Measurements from ENCODE around the gene SPPL3.

Gene SPPL3

GRCh38 chr12:120886199-120887018, 17.7 kb downstream of the SPPL3 start:
- Histone ChIP-seq H3K9ac (ENCODE audit: low read length) (no peak overlapping the region), H3K4me3 (ENCODE audit: low read length) (no peak overlapping the region), H3K9me3 (ENCODE audit: control insufficient read depth, low read length) (no peaks in the 10 kb centered on the region), H3K27me3 (ENCODE audit: control insufficient read depth, insufficient read depth, low read length) (no peaks in the 10 kb centered on the region), H3K36me3 (ENCODE audit: control insufficient read depth, insufficient read depth, low read length) (no peaks in the 10 kb centered on the region), H3K4me1 (ENCODE audit: control insufficient read depth, insufficient read depth, low read length) (peaks cover 4% of the 10 kb centered on the region)

DNA sequence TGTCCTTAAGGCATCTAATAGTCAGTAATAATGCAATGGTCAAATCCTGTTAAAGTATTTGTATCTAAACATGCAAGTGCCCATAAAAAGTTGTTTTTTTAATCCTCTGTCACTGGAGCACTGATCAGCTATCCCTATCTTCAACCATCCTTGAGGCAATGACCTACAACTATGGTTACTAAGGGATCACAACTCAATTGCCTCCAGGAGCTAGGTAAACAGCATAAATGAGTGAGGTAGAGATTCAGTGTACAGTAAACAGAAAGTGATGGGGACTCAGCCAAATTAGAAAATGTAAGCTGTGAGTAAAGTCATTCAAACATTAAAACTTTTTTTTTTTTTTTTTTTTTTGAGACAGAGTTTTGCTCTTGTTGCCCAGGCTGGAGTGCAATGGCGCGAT, 18.6 kb downstream of the SPPL3 start:
- Histone ChIP-seq H3K27me3 (ENCODE audit: control insufficient read depth, insufficient read depth, low read length) (no peaks in the 10 kb centered on the region), H3K9me3 (ENCODE audit: control insufficient read depth, low read length) (no peaks in the 10 kb centered on the region), H3K4me1 (ENCODE audit: control insufficient read depth, insufficient read depth, low read length) (peaks cover 4% of the 10 kb centered on the region), H3K4me3 (ENCODE audit: low read length) (no peak overlapping the region), H3K9ac (ENCODE audit: low read length) (no peak overlapping the region), H3K36me3 (ENCODE audit: control insufficient read depth, insufficient read depth, low read length) (no peaks in the 10 kb centered on the region)

DNA sequence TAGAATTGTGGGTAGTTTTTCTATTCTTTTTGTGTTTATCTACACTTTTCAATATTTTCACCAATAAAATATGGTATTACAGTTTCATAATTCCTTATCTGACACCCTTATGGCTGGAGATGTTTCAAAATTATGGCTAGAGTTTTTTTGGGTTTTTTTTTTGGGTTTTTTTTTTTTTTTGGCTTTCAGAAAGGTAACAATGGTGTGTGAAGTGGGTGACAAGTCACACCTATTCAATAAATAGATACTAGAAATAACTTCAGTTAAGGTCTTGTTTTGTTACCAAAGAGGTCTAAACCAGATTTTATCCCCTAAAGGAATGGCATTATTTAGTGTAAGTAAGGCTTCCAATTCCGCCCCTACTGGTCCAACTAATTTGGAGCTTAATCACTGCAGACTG, 19.5 kb downstream of the SPPL3 start:
- Histone ChIP-seq H3K4me3 (ENCODE audit: low read length) (no peak overlapping the region), H3K9ac (ENCODE audit: low read length) (no peak overlapping the region), H3K36me3 (ENCODE audit: control insufficient read depth, insufficient read depth, low read length) (no peaks in the 10 kb centered on the region), H3K27me3 (ENCODE audit: control insufficient read depth, insufficient read depth, low read length) (no peaks in the 10 kb centered on the region), H3K4me1 (ENCODE audit: control insufficient read depth, insufficient read depth, low read length) (peaks cover 4% of the 10 kb centered on the region), H3K9me3 (ENCODE audit: control insufficient read depth, low read length) (no peaks in the 10 kb centered on the region)

GRCh38 chr12:120882055-120882555, 22.1 kb downstream of the SPPL3 start:
- Histone ChIP-seq H3K4me1 (ENCODE audit: control insufficient read depth, insufficient read depth, low read length) (peaks cover 4% of the 10 kb centered on the region), H3K27me3 (ENCODE audit: control insufficient read depth, insufficient read depth, low read length) (no peaks in the 10 kb centered on the region), H3K9me3 (ENCODE audit: control insufficient read depth, low read length) (no peaks in the 10 kb centered on the region)

DNA sequence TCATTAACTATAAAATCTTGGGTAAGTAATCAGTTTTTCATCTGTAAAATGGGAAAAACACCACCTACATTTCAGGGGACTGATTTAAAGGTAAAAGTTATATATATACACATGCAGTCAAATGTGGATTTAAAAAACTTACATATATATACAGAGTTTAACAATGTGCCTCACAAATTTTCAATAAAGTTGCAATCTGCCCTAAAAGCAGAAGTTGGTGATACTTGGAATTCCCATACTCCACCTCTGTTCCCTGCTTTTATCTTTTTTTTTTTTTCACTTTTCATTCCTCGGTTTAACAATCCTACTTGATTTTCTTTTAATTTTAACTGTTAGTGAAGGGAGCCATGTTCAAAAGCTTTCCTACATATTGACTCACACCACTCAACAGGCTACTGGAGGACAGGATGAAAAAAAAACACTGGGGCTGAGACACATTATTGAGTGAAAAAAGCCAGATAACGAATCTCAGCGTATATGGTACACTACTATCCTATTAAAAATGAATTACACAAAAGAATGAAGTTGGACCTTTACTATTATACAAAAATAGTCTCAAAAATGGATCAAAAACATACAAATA, 24.3 kb downstream of the SPPL3 start:
- Histone ChIP-seq H3K27me3 (ENCODE audit: control insufficient read depth, insufficient read depth, low read length) (no peaks in the 10 kb centered on the region), H3K4me3 (ENCODE audit: low read length) (no peak overlapping the region)

More at GRCh38 chr12:120882055-120882555, 22.1 kb downstream of the SPPL3 start:
- H3K36me3 ChIP-seq (ENCODE audit: control insufficient read depth, insufficient read depth, low read length) = no peaks in the 10 kb centered on the region
- H3K9ac ChIP-seq (ENCODE audit: low read length) = no peak overlapping the region
- H3K4me3 ChIP-seq (ENCODE audit: low read length) = no peak overlapping the region

DNA sequence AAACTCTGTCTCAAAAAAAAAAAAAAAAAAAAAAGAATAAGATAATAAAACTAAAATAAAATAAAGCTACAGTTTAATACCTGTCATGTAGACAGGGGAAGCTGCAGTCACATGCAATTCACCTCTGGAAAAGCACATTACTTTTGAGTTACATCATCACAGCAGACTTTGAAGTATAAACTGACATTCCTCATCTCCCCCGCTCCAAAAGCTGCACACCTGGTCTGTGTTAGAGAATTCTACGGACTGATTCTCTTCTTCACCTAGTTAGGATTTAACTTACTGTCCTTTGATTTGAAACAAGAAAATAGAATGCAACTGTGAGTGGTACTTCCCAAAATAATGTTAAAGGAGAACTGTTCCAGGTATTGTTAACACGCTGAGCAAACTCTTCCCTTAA, 25.1 kb downstream of the SPPL3 start:
- H3K4me1 ChIP-seq (ENCODE audit: control insufficient read depth, insufficient read depth, low read length) = peaks cover 8% of the 10 kb centered on the region
- no peaks in the 10 kb centered on the region for H3K9me3 ChIP-seq (ENCODE audit: control insufficient read depth, low read length)
- H3K9ac ChIP-seq (ENCODE audit: low read length) = no peak overlapping the region
- no peaks in the 10 kb centered on the region for H3K36me3 ChIP-seq (ENCODE audit: control insufficient read depth, insufficient read depth, low read length)
- H3K27me3 ChIP-seq (ENCODE audit: control insufficient read depth, insufficient read depth, low read length) = no peaks in the 10 kb centered on the region
- H3K4me3 ChIP-seq (ENCODE audit: low read length) = no peak overlapping the region

More for the DNA sequence above, 24.3 kb downstream of the SPPL3 start:
- H3K9ac ChIP-seq (ENCODE audit: low read length) = no peak overlapping the region
- H3K4me1 ChIP-seq (ENCODE audit: control insufficient read depth, insufficient read depth, low read length) = peaks cover 7% of the 10 kb centered on the region
- no peaks in the 10 kb centered on the region for H3K9me3 ChIP-seq (ENCODE audit: control insufficient read depth, low read length)
- H3K36me3 ChIP-seq (ENCODE audit: control insufficient read depth, insufficient read depth, low read length) = no peaks in the 10 kb centered on the region

DNA sequence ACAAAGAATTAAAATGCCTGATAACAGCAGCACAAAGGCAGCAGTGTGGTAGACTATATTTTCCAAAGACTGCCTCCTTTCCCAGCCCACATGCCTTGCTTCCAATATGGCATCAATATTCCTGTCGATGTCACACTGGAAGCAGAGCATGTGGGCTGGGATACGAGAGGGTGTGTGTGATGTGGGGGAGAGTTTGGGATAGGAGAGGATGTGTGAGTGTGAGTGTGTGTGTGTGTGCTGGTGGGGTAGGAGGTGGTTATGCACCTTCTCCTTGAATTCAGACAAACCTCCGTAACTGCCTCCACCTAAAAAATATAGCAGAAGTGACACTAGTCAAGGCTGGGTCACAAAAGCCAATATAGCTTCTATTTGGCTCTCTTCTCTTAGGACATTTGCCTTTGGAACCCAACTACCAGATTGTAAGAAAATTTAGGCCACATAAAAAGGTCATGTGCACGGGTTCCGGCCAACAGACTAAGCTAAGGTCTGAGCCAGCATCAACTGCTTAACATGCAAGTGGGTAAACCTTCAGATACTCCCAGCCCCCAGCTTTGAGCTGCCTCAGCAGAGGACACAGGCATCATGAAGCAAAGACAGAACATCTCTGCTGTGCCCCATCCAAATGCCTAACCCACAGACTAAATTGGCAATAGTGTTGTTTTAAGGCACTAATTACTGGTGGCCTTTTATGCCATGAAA, 29.5 kb downstream of the SPPL3 start:
- H3K36me3 ChIP-seq (ENCODE audit: control insufficient read depth, insufficient read depth, low read length) = no peaks in the 10 kb centered on the region
- no peaks in the 10 kb centered on the region for H3K27me3 ChIP-seq (ENCODE audit: control insufficient read depth, insufficient read depth, low read length)
- H3K4me1 ChIP-seq (ENCODE audit: control insufficient read depth, insufficient read depth, low read length) = peaks cover 8% of the 10 kb centered on the region
- no peak overlapping the region for H3K9ac ChIP-seq (ENCODE audit: low read length)
- H3K4me3 ChIP-seq (ENCODE audit: low read length) = no peak overlapping the region
- no peaks in the 10 kb centered on the region for H3K9me3 ChIP-seq (ENCODE audit: control insufficient read depth, low read length)

- H3K4me1 ChIP-seq (ENCODE audit: control insufficient read depth, insufficient read depth, low read length) = peaks cover 8% of the 10 kb centered on the region
These were observed 30.9 kb downstream of the SPPL3 start for GRCh38 chr12:120873226-120873625.

DNA sequence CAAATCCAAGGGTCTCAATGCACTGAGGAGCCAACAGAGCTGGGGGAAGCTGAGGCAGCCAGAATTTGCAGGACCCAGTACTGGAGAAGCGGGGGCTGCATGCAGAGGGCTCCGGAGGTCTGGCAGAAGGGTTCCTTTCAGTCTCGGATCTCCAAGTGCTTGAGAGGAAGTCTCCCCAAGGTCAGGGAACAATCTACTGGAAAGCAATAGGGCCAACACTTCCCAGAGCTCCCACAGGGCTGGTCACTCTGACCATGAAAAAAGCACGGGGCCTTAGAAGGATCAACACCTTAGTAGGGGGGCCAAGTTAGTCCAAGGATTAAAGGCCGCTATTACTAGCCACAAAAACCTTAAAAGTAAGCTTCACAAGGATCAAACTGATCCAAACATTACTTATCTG, 31.7 kb downstream of the SPPL3 start:
- Histone ChIP-seq H3K4me1 (ENCODE audit: control insufficient read depth, insufficient read depth, low read length) (peaks cover 8% of the 10 kb centered on the region), H3K9ac (ENCODE audit: low read length) (no peak overlapping the region), H3K27me3 (ENCODE audit: control insufficient read depth, insufficient read depth, low read length) (no peaks in the 10 kb centered on the region), H3K4me3 (ENCODE audit: low read length) (no peak overlapping the region), H3K36me3 (ENCODE audit: control insufficient read depth, insufficient read depth, low read length) (no peaks in the 10 kb centered on the region), H3K9me3 (ENCODE audit: control insufficient read depth, low read length) (no peaks in the 10 kb centered on the region)

More at GRCh38 chr12:120873226-120873625, 30.9 kb downstream of the SPPL3 start:
- no peak overlapping the region for H3K4me3 ChIP-seq (ENCODE audit: low read length)
- no peak overlapping the region for H3K9ac ChIP-seq (ENCODE audit: low read length)
- H3K9me3 ChIP-seq (ENCODE audit: control insufficient read depth, low read length) = no peaks in the 10 kb centered on the region
- H3K36me3 ChIP-seq (ENCODE audit: control insufficient read depth, insufficient read depth, low read length) = no peaks in the 10 kb centered on the region
- H3K27me3 ChIP-seq (ENCODE audit: control insufficient read depth, insufficient read depth, low read length) = no peaks in the 10 kb centered on the region

- no peaks in the 10 kb centered on the region for H3K27me3 ChIP-seq (ENCODE audit: control insufficient read depth, insufficient read depth, low read length)
- H3K4me1 ChIP-seq (ENCODE audit: control insufficient read depth, insufficient read depth, low read length) = peaks cover 3% of the 10 kb centered on the region
- no peak overlapping the region for H3K4me3 ChIP-seq (ENCODE audit: low read length)
These were observed 33.7 kb downstream of the SPPL3 start for GRCh38 chr12:120870415-120870814.

GRCh38 chr12:120869376-120869775, 34.8 kb downstream of the SPPL3 start:
- H3K4me3 ChIP-seq (ENCODE audit: low read length) = no peak overlapping the region
- H3K9ac ChIP-seq (ENCODE audit: low read length) = no peak overlapping the region
- no peaks in the 10 kb centered on the region for H3K4me1 ChIP-seq (ENCODE audit: control insufficient read depth, insufficient read depth, low read length)
- no peaks in the 10 kb centered on the region for H3K36me3 ChIP-seq (ENCODE audit: control insufficient read depth, insufficient read depth, low read length)
- H3K27me3 ChIP-seq (ENCODE audit: control insufficient read depth, insufficient read depth, low read length) = no peaks in the 10 kb centered on the region
- H3K9me3 ChIP-seq (ENCODE audit: control insufficient read depth, low read length) = no peaks in the 10 kb centered on the region

More at GRCh38 chr12:120870415-120870814, 33.7 kb downstream of the SPPL3 start:
- H3K9ac ChIP-seq (ENCODE audit: low read length) = no peak overlapping the region
- H3K9me3 ChIP-seq (ENCODE audit: control insufficient read depth, low read length) = no peaks in the 10 kb centered on the region
- no peaks in the 10 kb centered on the region for H3K36me3 ChIP-seq (ENCODE audit: control insufficient read depth, insufficient read depth, low read length)

DNA sequence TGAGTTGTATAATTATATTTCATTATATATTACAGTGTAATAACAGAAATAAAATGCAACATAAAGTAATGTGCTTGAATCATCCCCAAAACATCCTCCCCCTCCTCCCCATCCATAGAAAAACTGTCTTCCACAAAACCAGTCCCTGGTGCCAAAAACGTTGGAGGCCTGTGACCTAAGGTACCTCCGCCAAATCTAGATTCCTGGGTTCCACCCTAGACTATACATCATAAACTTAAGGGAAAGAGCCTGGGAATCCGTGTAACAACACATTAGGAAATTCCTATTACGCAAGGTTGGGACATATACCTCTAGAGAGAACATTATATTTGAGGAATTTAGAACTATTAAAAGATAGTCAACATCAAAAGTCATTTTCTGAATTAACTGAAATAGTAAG, 38.0 kb downstream of the SPPL3 start:
- Histone ChIP-seq H3K9ac (ENCODE audit: low read length) (no peak overlapping the region), H3K4me3 (ENCODE audit: low read length) (no peak overlapping the region), H3K27me3 (ENCODE audit: control insufficient read depth, insufficient read depth, low read length) (no peaks in the 10 kb centered on the region), H3K4me1 (ENCODE audit: control insufficient read depth, insufficient read depth, low read length) (no peaks in the 10 kb centered on the region), H3K36me3 (ENCODE audit: control insufficient read depth, insufficient read depth, low read length) (no peaks in the 10 kb centered on the region), H3K9me3 (ENCODE audit: control insufficient read depth, low read length) (no peaks in the 10 kb centered on the region)
